ENCODE measurements around the gene CTDSP2. TPM values are rescaled to one million over a fixed set of nuclear protein-coding genes. Genes with fewer than 3 reads are reported as not detected.

Gene CTDSP2
- total and polyA plus RNA-seq, 2 of the 8 experiments (the other 6 are each of a cell fraction or from before 2014, with no cell fraction given) = 71.3 to 91.7 TPM

DNA sequence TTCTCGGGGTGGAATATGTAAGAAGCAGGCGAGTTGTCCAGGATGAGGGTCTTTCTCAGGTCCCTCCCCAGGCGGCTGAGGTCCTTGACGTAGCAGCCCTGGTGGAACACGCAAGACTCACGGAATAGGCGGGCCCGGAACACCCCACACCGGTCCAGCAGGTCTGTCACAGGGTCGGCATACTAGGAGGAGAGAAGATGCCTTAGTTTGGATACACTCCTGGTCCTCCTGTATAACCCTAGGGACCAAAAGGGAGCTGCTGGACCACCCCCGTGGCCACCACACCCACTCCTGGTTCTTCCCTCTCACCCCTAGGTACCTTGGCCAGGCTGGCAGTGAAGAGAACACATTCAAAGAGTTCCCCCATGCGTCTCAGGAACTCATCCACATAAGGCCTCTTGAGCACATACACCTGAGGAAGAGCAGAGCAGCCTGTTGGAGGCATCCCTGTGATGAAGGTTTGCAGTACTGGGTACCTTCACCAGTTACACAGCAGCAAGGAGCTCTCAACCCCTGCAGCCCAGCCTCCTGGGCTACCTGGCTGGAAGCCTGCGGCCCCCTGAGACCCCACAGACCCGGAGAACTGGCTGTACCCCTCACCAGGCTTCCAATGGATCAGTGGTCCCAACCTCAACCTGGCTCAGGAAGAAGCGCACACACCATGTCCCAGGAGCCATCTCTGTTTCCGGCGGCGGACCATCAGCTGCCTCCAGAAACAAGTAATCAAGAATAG, 22.5 kb downstream of the CTDSP2 start:
- 89% methylated on average over 18 of the region's 18 CpGs; no CpG with 5 or more reads in 1 of the 2 experiments for WGBS, 2 experiments (ENCODE audit: extremely low coverage in 1 of 2, insufficient coverage in 1 of 2, insufficient read length in 1 of 2, insufficient replicate concordance in 2 of 2, low coverage in 1 of 2, low lambda C conversion rate in 2 of 2, missing lambda C conversion rate in 1 of 2)
- POLR2A ChIA-PET (ENCODE audit: partially characterized antibody) = interaction anchor here (1.0 to 3.9 kb wide), 7 partner anchors 9 to 45 kb away, joined by 3 to 17 read pairs (median 4); partner anchors contain the start of genes CTDSP2 and TSFM
- TF ChIP-seq KDM4A (IDR thresholded peaks at IDR 0.05; ENCODE audit: low read depth, low read length, severe bottlenecking) = no peak
- TF ChIP-seq ATF3 (IDR thresholded peaks at IDR 0.05; ENCODE audit: insufficient read depth, low read depth, low read length) = no peak
- TF ChIP-seq SP2 (IDR thresholded peaks at IDR 0.05; ENCODE audit: low read length) = no peak
- TF ChIP-seq SIX5 (IDR thresholded peaks at IDR 0.05; ENCODE audit: low read depth, low read length) = no peak
- no peak for TF ChIP-seq RBBP5 (IDR thresholded peaks at IDR 0.05; ENCODE audit: borderline replicate concordance, low read depth, low read length)
- no peak for TF ChIP-seq JUN (IDR thresholded peaks at IDR 0.05; ENCODE audit: low read depth, low read length)

More for the DNA sequence above, 22.5 kb downstream of the CTDSP2 start:
- Histone ChIP-seq H2BK20ac (ENCODE audit: low read length) (no peak overlapping the region), H3K36me3 (ENCODE audit: control insufficient read depth in 2 of 4, insufficient read depth in 4 of 4, low read length in 3 of 4) (peaks cover 27 to 74% (median 61%) of the 10 kb centered on the region in 4 experiments), H2BK12ac (ENCODE audit: low read depth, low read length) (no peak overlapping the region), H3K4me2 (ENCODE audit: insufficient read depth in 1 of 2, low read depth in 2 of 2, low read length in 2 of 2) (no peak overlapping the region), H3K23me2 (ENCODE audit: low read depth, low read length) (no peaks in the 10 kb centered on the region), H3K4ac (replicated peaks; ENCODE audit: insufficient read length, low read depth, low read length) (no peak overlapping the region), H2BK120ac (replicated peaks; ENCODE audit: low read depth, low read length) (no peak overlapping the region), H3K23ac (ENCODE audit: insufficient read length) (no peak overlapping the region), H3K79me2 (ENCODE audit: control insufficient read depth in 1 of 2, insufficient read depth in 2 of 2, low read length in 2 of 2) (peaks cover 0 to under 1% of the 10 kb centered on the region in 2 experiments; a peak in 1 of 4 replicates), H3K18ac (ENCODE audit: extremely low read depth, low read length) (no peak overlapping the region), H3K27me3 (replicated peaks in 1 of 4; ENCODE audit: control insufficient read depth in 3 of 4, extremely low read depth in 1 of 4, insufficient read depth in 3 of 4, low read length in 3 of 4) (no peaks in the 10 kb centered on the region), H2BK15ac (ENCODE audit: low read length) (no peak overlapping the region), H4K5ac (ENCODE audit: insufficient read length, low read depth, low read length) (no peak overlapping the region), H4K20me1 (replicated peaks in 1 of 2; ENCODE audit: control insufficient read depth in 1 of 2, insufficient read depth in 2 of 2, low read length in 2 of 2) (peaks cover 14 to 17% of the 10 kb centered on the region in 2 experiments), H3K56ac (replicated peaks; ENCODE audit: insufficient read length, low read depth, low read length) (no peak overlapping the region), H3K4me3 (ENCODE audit: extremely low read depth in 1 of 4, insufficient read depth in 2 of 4, low read depth in 3 of 4, low read length in 4 of 4) (no peak overlapping the region), H3K79me1 (ENCODE audit: low read depth, low read length) (no peaks in the 10 kb centered on the region), H2BK5ac (ENCODE audit: low read depth, low read length) (no peak overlapping the region), H3K9ac (replicated peaks in 1 of 4; ENCODE audit: extremely low read depth in 1 of 4, low read depth in 3 of 4, low read length in 3 of 4) (no peak overlapping the region), H3K9me3 (ENCODE audit: insufficient read depth in 2 of 2, low read depth in 1 of 2, low read length in 1 of 2) (no peaks in the 10 kb centered on the region), H3K4me1 (replicated peaks in 1 of 4; ENCODE audit: control insufficient read depth in 3 of 4, insufficient read depth in 4 of 4, low read length in 3 of 4) (no peaks in the 10 kb centered on the region), H3K27ac (ENCODE audit: low read depth, low read length) (no peak overlapping the region), H2AK5ac (ENCODE audit: low read depth, low read length) (no peak overlapping the region), H2AFZ (ENCODE audit: low read length) (no peak overlapping the region), H4K8ac (ENCODE audit: extremely low read depth, insufficient read depth, low read length) (no peak overlapping the region; the same call in 1 of the 2 replicates), H4K91ac (replicated peaks; ENCODE audit: insufficient read length, low read length) (no peak overlapping the region), H3K14ac (ENCODE audit: insufficient read length) (no peak overlapping the region)
- no peak for DNase-seq (ENCODE audit: low read depth in 1 of 2, low spot score in 2 of 2)
- no peak for FAIRE-seq
- CTCF ChIA-PET (ENCODE audit: partially characterized antibody) = interaction anchor here (0.6 to 8.6 kb wide), 11 partner anchors 8 to 1799 kb away, joined by 3 to 94 read pairs (median 6); partner anchors contain the start of gene CTDSP2

All from H1 (cell line).